Renal cortical epithelial cell (primary cell): Measurements from ENCODE around the gene TAF9B. TPM values are rescaled to one million over a fixed set of nuclear protein-coding genes. Genes with fewer than 3 reads are reported as not detected.
"Not testable (repeated sequence)": the region's sequence is repeated elsewhere in the genome, so short reads cannot be mapped to it uniquely, and the experiment has no call there.

Source experiments
- DNase-seq: peaks from one replicate; pipeline ENCODE4 v3.0.0-alpha.2; 2011; ENCODE audit warnings: low read depth
- total RNA-seq: library from RNA; depleted of rRNA; stranded (reverse); fragments of >200 nt; gene quantifications from 2 replicates; pipeline ENCODE4 v1.2.3, GENCODE V29; 2014

The TAF9B gene
- total RNA-seq, 1 donor from 2014 or later = 13.2 TPM

GRCh38 chrX:78116365-78116764 lies 23.1 kb downstream of the TAF9B start:
- no peak for DNase-seq

GRCh38 chrX:78111140-78111931 lies 28.1 kb downstream of the TAF9B start:
- DNase-seq = peak; percentile 22

- DNase-seq = no peak
These were observed 30.0 kb downstream of the TAF9B start for GRCh38 chrX:78109458-78109857.

- DNase-seq = no peak
These were observed 32.8 kb downstream of the TAF9B start for GRCh38 chrX:78106651-78106986.

- DNase-seq = no peak
These were observed 33.4 kb downstream of the TAF9B start for GRCh38 chrX:78105944-78106650.

- DNase-seq = peak; percentile 48
These were observed 34.8 kb downstream of the TAF9B start for GRCh38 chrX:78104447-78105176.

GRCh38 chrX:78103623-78104446 lies 35.6 kb downstream of the TAF9B start, which contains the start of gene PGK1:
PGK1 (plus strand) TSS chrX:78104248; CDS start chrX:78104341, 93 bp downstream.
- peak; percentile 87 for DNase-seq

GRCh38 chrX:78103001-78103622 lies 36.3 kb downstream of the TAF9B start:
- no peak for DNase-seq

GRCh38 chrX:78102091-78102490 lies 37.4 kb downstream of the TAF9B start:
- DNase-seq = no peak

- no peak for DNase-seq
These were observed 41.3 kb downstream of the TAF9B start for GRCh38 chrX:78098108-78098507.

GRCh38 chrX:78092296-78092695 lies 47.2 kb downstream of the TAF9B start:
- DNase-seq = peak; percentile 62

GRCh38 chrX:78081413-78081812 lies 58.0 kb downstream of the TAF9B start:
- DNase-seq = not testable (repeated sequence)

Other genes starting within 250 kb of the TAF9B start
- 115 and 150 TPM in 2 replicates for gene MAGT1, start 244.2 kb downstream of the TAF9B start, total RNA-seq
- 694 and 695 TPM in 2 replicates for gene COX7B, start 240.2 kb downstream of the TAF9B start, total RNA-seq
- gene ATP7A, start 229.0 kb downstream of the TAF9B start, total RNA-seq = 6.6 and 14.1 TPM in 2 replicates
- gene PGAM4, start 170.0 kb downstream of the TAF9B start, total RNA-seq = not detected in 2 replicates
- gene PGK1, start 35.4 kb downstream of the TAF9B start, total RNA-seq = 574 and 1,177 TPM in 2 replicates
- not detected in 2 replicates for gene CYSLTR1, start 188.0 kb upstream of the TAF9B start, total RNA-seq